SK-N-SH (cell line): ENCODE results near the gene PITX1. TPM values are rescaled to one million over a fixed set of nuclear protein-coding genes. Genes with fewer than 3 reads are reported as not detected.

Experiments
- CTCF ChIA-PET: fragments of 300-600, 350-600 bp; formaldehyde crosslinking; extraction: SDS; loops from one replicate; lab custom pipeline; 2021; lab: Yijun Ruan, JAX
- POLR2A ChIA-PET: fragments of 350-600 bp; sonication (Branson Sonifier 250); formaldehyde crosslinking; extraction: SDS; loops from one replicate; lab custom pipeline; 2020; ENCODE audit warnings: antibody characterized with exemption, inconsistent platforms; lab: Yijun Ruan, JAX
- DNase-seq: peaks from one replicate; pipeline ENCODE4 v3.0.0; 2012
- H2AFZ ChIP-seq: fragments of 200-600 bp; sonication (generic); 2 replicates; pipeline ENCODE4 v1.8.1; 2016; ENCODE audit warnings: antibody characterized with exemption, mild to moderate bottlenecking, low read depth
- H3F3A ChIP-seq: fragments of 200-600 bp; sonication (generic); replicated peaks from 2 replicates; pipeline ENCODE3; 2016; ENCODE audit warnings: antibody characterized with exemption, mild to moderate bottlenecking; ENCODE audit not compliant: insufficient read depth
- H3K27ac ChIP-seq, 2 experiments: fragments of 200-500 bp in 1 of 2; fragments of 200-600 bp in 1 of 2; sonication (Bioruptor generic) in 1 of 2; sonication (generic), shearing (Covaris generic) in 1 of 2; 2 replicates each; pipeline versions ENCODE4 v1.5.1 to v1.6.1; 2014 to 2016; ENCODE audit warnings: low read depth in 2 of 2, inconsistent platforms in 1 of 2, low read length in 1 of 2, mild to moderate bottlenecking in 1 of 2, mixed read lengths in 1 of 2
- H3K27me3 ChIP-seq: fragments of 200-600 bp; sonication (generic), shearing (Covaris generic); 2 replicates; pipeline ENCODE4 v1.6.1; 2016; ENCODE audit warnings: mixed run types; ENCODE audit not compliant: insufficient read depth
- H3K36me3 ChIP-seq, 2 experiments: fragments of 200-500 bp in 1 of 2; fragments of 200-600 bp in 1 of 2; sonication (Bioruptor generic) in 1 of 2; sonication (generic) in 1 of 2; replicated peaks in 1 of 2; 2 replicates each; pipeline versions ENCODE3 to v1.5.1; 2014 to 2016; ENCODE audit warnings: low read length in 1 of 2, mild to moderate bottlenecking in 1 of 2; ENCODE audit not compliant: insufficient read depth in 2 of 2, control insufficient read depth in 1 of 2
- H3K4me1 ChIP-seq, 2 experiments: fragments of 200-500 bp in 1 of 2; fragments of 200-600 bp in 1 of 2; sonication (Bioruptor generic) in 1 of 2; sonication (generic), shearing (Covaris generic) in 1 of 2; 2 replicates each; pipeline versions ENCODE4 v1.5.1 to v1.6.1; 2014 to 2016; ENCODE audit warnings: low read depth in 1 of 2, low read length in 1 of 2, mixed run types in 1 of 2; ENCODE audit not compliant: insufficient read depth in 2 of 2, control insufficient read depth in 1 of 2
- H3K4me2 ChIP-seq: fragments of 200-600 bp; sonication (generic), shearing (Covaris generic); 2 replicates; pipeline ENCODE4 v1.6.1; 2017; ENCODE audit warnings: mixed run types
- H3K4me3 ChIP-seq, 2 experiments: fragments of 200-500 bp in 1 of 2; fragments of 200-600 bp in 1 of 2; sonication (Bioruptor generic) in 1 of 2; sonication (generic), shearing (Covaris generic) in 1 of 2; 2 replicates each; pipeline versions ENCODE4 v1.5.1 to v1.8.1; 2014 to 2016; ENCODE audit warnings: low read depth in 2 of 2, inconsistent platforms in 1 of 2, low read length in 1 of 2, mild to moderate bottlenecking in 1 of 2, mixed read lengths in 1 of 2, moderate library complexity in 1 of 2
- H3K79me2 ChIP-seq: fragments of 200-600 bp; sonication (generic); 2 replicates; pipeline ENCODE4 v1.8.1; 2017; ENCODE audit warnings: mild to moderate bottlenecking; ENCODE audit not compliant: insufficient read depth
- H3K9ac ChIP-seq: fragments of 200-600 bp; sonication (generic); 2 replicates; pipeline ENCODE4 v1.6.1; 2017; ENCODE audit warnings: mixed run types
- H3K9me2 ChIP-seq: fragments of 200-600 bp; sonication (generic); 2 replicates; pipeline ENCODE4 v1.6.1; 2017; ENCODE audit warnings: mixed run types
- H3K9me3 ChIP-seq: fragments of 200-600 bp; sonication (generic); 2 replicates; pipeline ENCODE4 v1.6.1; 2017; ENCODE audit warnings: mixed run types, mild to moderate bottlenecking, moderate library complexity
- H4K20me1 ChIP-seq: fragments of 200-600 bp; sonication (generic); 2 replicates; pipeline ENCODE4 v1.6.1; 2017; ENCODE audit warnings: mild to moderate bottlenecking, mixed run types; ENCODE audit not compliant: insufficient read depth
- ELF1 ChIP-seq: IDR thresholded peaks from 2 replicates; pipeline ENCODE4 v1.4.0; 2012
- EP300 ChIP-seq, 2 experiments: IDR thresholded peaks; 2 replicates each; pipeline versions ENCODE4 v1.4.0 to v1.6.1; 2012; ENCODE audit warnings: borderline replicate concordance in 1 of 2, low read depth in 1 of 2, low read length in 1 of 2
- GATA2 ChIP-seq: sonication (generic); formaldehyde crosslinking; IDR thresholded peaks from 2 replicates; pipeline ENCODE4 v1.5.0; 2020; ENCODE audit warnings: mild to moderate bottlenecking, missing genetic modification reagents
- NFIC ChIP-seq: IDR thresholded peaks from 2 replicates; pipeline ENCODE4 v1.4.0; 2012; ENCODE audit warnings: borderline replicate concordance
- RXRA ChIP-seq: IDR thresholded peaks from 2 replicates; pipeline ENCODE4 v1.4.0; 2012; ENCODE audit warnings: low read depth, mild to moderate bottlenecking, borderline replicate concordance
- SMC3 ChIP-seq: IDR thresholded peaks from 2 replicates; pipeline ENCODE4 v1.6.1; 2012; ENCODE audit warnings: low read depth, low read length, improper control_type of control experiment
- TCF12 ChIP-seq: IDR thresholded peaks from 2 replicates; pipeline ENCODE4 v1.4.0; 2012
- WGBS: methylation state at CpG from one replicate; pipeline ENCODE4 v1.1.6; 2017; ENCODE audit warnings: low lambda C conversion rate; 5-methylcytosine and 5-hydroxymethylcytosine counted together
- polyA plus RNA-seq, 3 experiments: library from polyadenylated mRNA; depleted of rRNA; stranded (reverse); fragments of >200 nt; gene quantifications; 2 replicates each; pipeline ENCODE4 v1.2.3, GENCODE V29; 2012
- TF ChIP-seq, protein P1 (sequence below): fragments of 150-350 bp; IDR thresholded peaks from 2 replicates; pipeline ENCODE4 v1.6.1; 2017; ENCODE audit warnings: antibody characterized with exemption, low read length, low read depth, borderline replicate concordance
- TF ChIP-seq, protein P2 (sequence below): IDR thresholded peaks from 2 replicates; pipeline ENCODE4 v1.6.1; 2012; ENCODE audit warnings: mild to moderate bottlenecking, low read depth, low read length, moderate library complexity
- TF ChIP-seq, protein P3 (sequence below): IDR thresholded peaks from 2 replicates; pipeline ENCODE4 v1.4.0; 2012; ENCODE audit warnings: low read depth, borderline replicate concordance

PITX1 gene
- polyA plus RNA-seq, 1 of the 3 experiments (the other 2 are of a cell fraction): not detected

DNA sequence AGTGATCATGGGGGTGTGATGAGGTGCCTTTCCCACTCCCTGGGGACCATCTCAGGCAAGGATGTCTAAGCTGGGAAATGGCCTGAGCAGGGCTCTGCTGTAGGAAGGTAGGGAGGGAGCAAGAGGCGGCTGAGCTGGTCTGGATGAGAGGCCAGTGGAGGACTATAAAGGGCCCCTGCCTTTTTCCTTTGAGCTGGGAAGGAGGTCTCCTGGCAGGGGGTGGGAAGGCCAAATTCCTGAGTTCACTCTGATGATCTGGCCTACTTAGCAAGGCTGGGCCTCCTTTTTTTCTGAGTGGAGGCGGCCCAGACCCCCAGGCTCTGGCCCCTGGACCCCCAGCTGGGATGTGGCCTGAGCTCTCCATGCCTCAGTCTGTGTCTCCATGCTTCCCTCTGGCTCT is 14.3 kb upstream of the PITX1 start:
- Histone ChIP-seq H3K4me2 (no peak overlapping the region), H3K9me2 (no peaks in the 10 kb centered on the region), H3K27ac (no peak overlapping the region), H3K9me3 (no peaks in the 10 kb centered on the region), H3K27me3 (peaks cover 79% of the 10 kb centered on the region), H4K20me1 (no peaks in the 10 kb centered on the region), H3F3A (no peaks in the 10 kb centered on the region), H3K4me1 (no peaks in the 10 kb centered on the region; a peak in 1 of 4 replicates), H3K79me2 (no peaks in the 10 kb centered on the region), H3K4me3 (no peak overlapping the region), H2AFZ (no peak overlapping the region), H3K9ac (no peak overlapping the region), H3K36me3 (no peaks in the 10 kb centered on the region)
- ChIA-PET POLR2A (no interaction called here), CTCF (interaction anchor here (0.6 to 1.5 kb wide), 5 partner anchors 8 to 409 kb away, joined by 3 to 4 read pairs (median 3); no protein-coding TSS in a partner anchor)
- WGBS: 22% methylated on average over 2 of the region's 2 CpGs
- TF ChIP-seq GATA2 (no peak), RXRA (no peak)
- no peak for DNase-seq

DNA sequence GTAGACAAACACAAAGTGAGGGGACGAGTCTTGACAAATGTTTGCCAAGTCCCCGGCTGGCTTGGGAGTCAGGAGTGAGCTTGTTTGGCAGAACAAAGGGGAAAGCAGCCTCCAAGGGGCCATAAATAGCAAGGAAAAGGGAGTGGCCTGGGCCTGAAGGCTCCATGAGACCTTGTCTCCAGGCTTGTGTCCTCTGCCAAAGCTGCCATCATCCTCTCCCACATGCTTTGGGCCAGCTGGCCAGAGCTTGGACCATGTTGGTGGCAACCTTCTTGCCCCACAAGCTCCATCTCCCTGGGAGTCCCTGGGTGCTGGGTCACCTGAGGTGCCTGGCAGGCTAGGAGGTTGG is 13.3 kb upstream of the PITX1 start:
- Histone ChIP-seq H3K9me3 (no peaks in the 10 kb centered on the region), H3K4me1 (no peaks in the 10 kb centered on the region; a peak in 1 of 4 replicates), H3K36me3 (no peaks in the 10 kb centered on the region), H3K4me2 (no peak overlapping the region), H3K27ac (no peak overlapping the region), H3K27me3 (peaks cover 81% of the 10 kb centered on the region), H4K20me1 (no peaks in the 10 kb centered on the region), H3F3A (no peaks in the 10 kb centered on the region), H3K9me2 (no peaks in the 10 kb centered on the region), H3K4me3 (no peak overlapping the region), H3K9ac (no peak overlapping the region), H3K79me2 (no peaks in the 10 kb centered on the region), H2AFZ (no peak overlapping the region)
- WGBS: 45% methylated on average over 2 of the region's 2 CpGs
- no peak for DNase-seq
- ChIA-PET CTCF (interaction anchor here (0.6 to 1.1 kb wide), 2 partner anchors 149 to 410 kb away, joined by 3 read pairs; no protein-coding TSS in a partner anchor), POLR2A (no interaction called here)
- TF ChIP-seq, protein P1, sequence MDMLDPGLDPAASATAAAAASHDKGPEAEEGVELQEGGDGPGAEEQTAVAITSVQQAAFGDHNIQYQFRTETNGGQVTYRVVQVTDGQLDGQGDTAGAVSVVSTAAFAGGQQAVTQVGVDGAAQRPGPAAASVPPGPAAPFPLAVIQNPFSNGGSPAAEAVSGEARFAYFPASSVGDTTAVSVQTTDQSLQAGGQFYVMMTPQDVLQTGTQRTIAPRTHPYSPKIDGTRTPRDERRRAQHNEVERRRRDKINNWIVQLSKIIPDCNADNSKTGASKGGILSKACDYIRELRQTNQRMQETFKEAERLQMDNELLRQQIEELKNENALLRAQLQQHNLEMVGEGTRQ: no peak
- TF ChIP-seq, protein P2, sequence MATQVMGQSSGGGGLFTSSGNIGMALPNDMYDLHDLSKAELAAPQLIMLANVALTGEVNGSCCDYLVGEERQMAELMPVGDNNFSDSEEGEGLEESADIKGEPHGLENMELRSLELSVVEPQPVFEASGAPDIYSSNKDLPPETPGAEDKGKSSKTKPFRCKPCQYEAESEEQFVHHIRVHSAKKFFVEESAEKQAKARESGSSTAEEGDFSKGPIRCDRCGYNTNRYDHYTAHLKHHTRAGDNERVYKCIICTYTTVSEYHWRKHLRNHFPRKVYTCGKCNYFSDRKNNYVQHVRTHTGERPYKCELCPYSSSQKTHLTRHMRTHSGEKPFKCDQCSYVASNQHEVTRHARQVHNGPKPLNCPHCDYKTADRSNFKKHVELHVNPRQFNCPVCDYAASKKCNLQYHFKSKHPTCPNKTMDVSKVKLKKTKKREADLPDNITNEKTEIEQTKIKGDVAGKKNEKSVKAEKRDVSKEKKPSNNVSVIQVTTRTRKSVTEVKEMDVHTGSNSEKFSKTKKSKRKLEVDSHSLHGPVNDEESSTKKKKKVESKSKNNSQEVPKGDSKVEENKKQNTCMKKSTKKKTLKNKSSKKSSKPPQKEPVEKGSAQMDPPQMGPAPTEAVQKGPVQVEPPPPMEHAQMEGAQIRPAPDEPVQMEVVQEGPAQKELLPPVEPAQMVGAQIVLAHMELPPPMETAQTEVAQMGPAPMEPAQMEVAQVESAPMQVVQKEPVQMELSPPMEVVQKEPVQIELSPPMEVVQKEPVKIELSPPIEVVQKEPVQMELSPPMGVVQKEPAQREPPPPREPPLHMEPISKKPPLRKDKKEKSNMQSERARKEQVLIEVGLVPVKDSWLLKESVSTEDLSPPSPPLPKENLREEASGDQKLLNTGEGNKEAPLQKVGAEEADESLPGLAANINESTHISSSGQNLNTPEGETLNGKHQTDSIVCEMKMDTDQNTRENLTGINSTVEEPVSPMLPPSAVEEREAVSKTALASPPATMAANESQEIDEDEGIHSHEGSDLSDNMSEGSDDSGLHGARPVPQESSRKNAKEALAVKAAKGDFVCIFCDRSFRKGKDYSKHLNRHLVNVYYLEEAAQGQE: no peak
- TF ChIP-seq SMC3 (no peak), ELF1 (no peak), GATA2 (no peak), EP300 (IDR thresholded peaks at IDR 0.05; ENCODE audit: borderline replicate concordance in 1 of 2, low read depth in 1 of 2, low read length in 1 of 2) (no peak), TCF12 (no peak), NFIC (no peak)
- TF ChIP-seq, protein P3, sequence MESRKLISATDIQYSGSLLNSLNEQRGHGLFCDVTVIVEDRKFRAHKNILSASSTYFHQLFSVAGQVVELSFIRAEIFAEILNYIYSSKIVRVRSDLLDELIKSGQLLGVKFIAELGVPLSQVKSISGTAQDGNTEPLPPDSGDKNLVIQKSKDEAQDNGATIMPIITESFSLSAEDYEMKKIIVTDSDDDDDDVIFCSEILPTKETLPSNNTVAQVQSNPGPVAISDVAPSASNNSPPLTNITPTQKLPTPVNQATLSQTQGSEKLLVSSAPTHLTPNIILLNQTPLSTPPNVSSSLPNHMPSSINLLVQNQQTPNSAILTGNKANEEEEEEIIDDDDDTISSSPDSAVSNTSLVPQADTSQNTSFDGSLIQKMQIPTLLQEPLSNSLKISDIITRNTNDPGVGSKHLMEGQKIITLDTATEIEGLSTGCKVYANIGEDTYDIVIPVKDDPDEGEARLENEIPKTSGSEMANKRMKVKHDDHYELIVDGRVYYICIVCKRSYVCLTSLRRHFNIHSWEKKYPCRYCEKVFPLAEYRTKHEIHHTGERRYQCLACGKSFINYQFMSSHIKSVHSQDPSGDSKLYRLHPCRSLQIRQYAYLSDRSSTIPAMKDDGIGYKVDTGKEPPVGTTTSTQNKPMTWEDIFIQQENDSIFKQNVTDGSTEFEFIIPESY: no peak
